ENCODE measurements around the gene PAK4.
A peak's percentile ranks its signal among the peaks of the same experiment; 100 is the strongest.

The PAK4 gene

DNA sequence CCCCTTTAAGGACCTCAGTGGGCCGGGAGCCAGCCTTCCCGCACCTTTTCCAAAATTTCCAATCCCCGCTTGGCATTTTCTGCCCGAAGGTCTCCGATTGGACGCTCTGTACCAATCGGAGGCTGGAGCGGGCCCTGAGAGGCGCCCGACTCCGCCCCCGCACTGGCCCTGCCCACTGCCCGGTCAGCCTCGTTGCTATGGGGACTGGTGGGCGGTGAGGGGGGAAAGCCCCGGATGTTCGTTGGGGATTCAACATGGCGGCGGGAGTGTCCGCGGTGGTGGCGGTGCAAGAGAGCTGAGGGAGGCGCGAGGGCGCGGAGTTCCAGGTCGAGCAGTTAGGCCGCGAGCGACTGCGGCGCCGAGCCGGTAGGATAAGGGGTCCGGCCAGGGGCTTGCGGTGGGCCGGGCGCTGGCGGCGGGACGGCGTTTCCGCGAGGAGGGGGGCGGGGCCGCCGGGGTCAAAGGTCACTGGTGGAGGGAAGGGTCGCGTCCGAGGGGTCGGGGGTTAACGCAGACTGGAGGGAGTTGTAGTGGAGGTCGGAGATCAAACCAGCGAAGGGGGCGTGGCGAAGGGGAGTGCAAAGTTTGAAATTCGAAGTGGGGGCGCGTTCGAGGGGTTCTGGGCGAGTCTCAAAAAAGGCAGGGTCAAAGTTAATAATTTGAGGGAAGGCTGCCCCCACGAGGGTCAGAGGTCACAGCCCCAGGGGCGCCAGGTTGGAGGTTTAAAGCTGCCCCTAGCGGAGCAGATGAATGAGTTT, at the start of gene PAK4:
Gene PAK4, plus strand, starts transcription at position 233 of the 758 bp plus-strand sequence. CDS start 43,768 bp downstream, outside the sequence.
- H3K36me3 ChIP-seq (ENCODE audit: insufficient read depth, insufficient read length, low read length): peaks cover 8% of the 10 kb centered on the region
- H3K4me3 ChIP-seq (ENCODE audit: insufficient read length, low read depth): peak within 1 kb of the TSS; percentile 67
- TF ChIP-seq YY1 (IDR thresholded peaks at IDR 0.05; ENCODE audit: insufficient read depth, insufficient read length): peak; percentile 69
- no peak for TF ChIP-seq SUZ12 (IDR thresholded peaks at IDR 0.05; ENCODE audit: extremely low read depth, insufficient read depth, insufficient read length)
- no peak for TF ChIP-seq ZNF274 (IDR thresholded peaks at IDR 0.05; ENCODE audit: low read depth, low read length)
- DNase-seq (ENCODE audit: low read depth, low spot score): peak; percentile 92
- peaks cover 10% of the 10 kb centered on the region for H3K4me1 ChIP-seq (ENCODE audit: insufficient read depth, insufficient read length)
- H3K9ac ChIP-seq (ENCODE audit: insufficient read length, low read depth): peak within 1 kb of the TSS; percentile 77
- H3K9me3 ChIP-seq (ENCODE audit: insufficient read depth, low read length): no peaks in the 10 kb centered on the region
- no peaks in the 10 kb centered on the region for H3K27me3 ChIP-seq (ENCODE audit: insufficient read depth, insufficient read length)

DNA sequence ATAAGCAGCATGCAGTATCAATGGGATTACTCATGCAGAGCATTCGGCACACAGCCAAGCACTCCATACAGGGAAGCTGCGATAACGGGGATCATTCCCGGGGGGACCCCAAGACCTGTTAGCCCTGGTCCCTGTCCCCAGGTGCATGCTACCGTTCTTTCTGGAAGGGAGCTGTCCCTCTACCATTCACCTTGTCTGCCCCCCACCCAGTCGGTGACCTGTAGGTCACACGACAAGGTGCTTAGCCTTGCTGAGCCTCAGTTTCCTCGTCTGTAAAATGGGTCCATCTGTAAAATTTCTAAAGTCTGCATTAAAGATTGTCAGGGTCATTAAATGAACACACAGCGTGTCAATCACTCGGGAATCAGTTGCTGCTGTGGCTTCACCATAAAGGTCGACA, 48.3 kb upstream of the PAK4 start:
- no peaks in the 10 kb centered on the region for H3K9me3 ChIP-seq (ENCODE audit: insufficient read depth, low read length)
- no peak overlapping the region for H3K9ac ChIP-seq (ENCODE audit: insufficient read length, low read depth)
- no peaks in the 10 kb centered on the region for H3K36me3 ChIP-seq (ENCODE audit: insufficient read depth, insufficient read length, low read length)
- peaks cover 3% of the 10 kb centered on the region for H3K27me3 ChIP-seq (ENCODE audit: insufficient read depth, insufficient read length)
- no peaks in the 10 kb centered on the region for H3K4me1 ChIP-seq (ENCODE audit: insufficient read depth, insufficient read length)
- TF ChIP-seq SUZ12 (IDR thresholded peaks at IDR 0.05; ENCODE audit: extremely low read depth, insufficient read depth, insufficient read length) (no peak), YY1 (IDR thresholded peaks at IDR 0.05; ENCODE audit: insufficient read depth, insufficient read length) (no peak), ZNF274 (IDR thresholded peaks at IDR 0.05; ENCODE audit: low read depth, low read length) (no peak)
- DNase-seq (ENCODE audit: low read depth, low spot score): no peak
- no peak overlapping the region for H3K4me3 ChIP-seq (ENCODE audit: insufficient read length, low read depth)

DNA sequence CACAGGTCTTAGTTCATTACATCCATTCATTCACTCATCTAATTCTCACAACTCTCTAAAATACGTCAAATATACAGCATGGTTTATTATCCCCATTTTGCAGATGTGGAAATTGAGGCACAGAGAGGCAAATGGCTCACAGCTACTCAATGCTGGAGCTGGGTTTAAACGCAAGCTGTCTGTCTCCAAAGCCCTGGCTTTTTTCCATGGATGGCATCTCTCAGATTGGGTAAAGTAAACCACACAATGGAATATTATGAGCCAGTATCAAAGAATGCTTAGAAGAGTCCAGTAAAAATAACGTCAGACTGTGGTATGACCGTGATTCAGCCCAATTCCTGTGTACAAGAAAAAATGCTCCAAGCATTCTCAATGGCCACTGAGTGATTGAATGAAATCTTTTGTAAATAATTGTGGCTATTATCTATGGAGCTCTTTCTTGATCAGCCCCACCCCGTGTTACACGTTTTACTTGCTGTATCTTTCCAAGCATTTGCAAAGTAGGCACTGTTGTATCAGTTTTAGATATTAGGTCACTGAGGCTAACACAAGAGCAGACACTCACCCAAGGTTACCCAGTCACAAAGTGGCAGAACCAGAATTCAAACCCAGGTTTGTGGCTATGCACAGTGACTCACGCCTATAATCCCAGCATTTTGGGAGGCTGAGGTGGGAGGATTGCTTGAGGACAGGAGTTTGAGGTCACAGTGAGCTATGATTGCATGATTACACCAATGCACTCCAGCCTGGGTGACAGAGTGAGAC, 47.0 kb upstream of the PAK4 start:
- DNase-seq (ENCODE audit: low read depth, low spot score): no peak
- H3K4me3 ChIP-seq (ENCODE audit: insufficient read length, low read depth): no peak overlapping the region
- no peaks in the 10 kb centered on the region for H3K4me1 ChIP-seq (ENCODE audit: insufficient read depth, insufficient read length)
- no peaks in the 10 kb centered on the region for H3K36me3 ChIP-seq (ENCODE audit: insufficient read depth, insufficient read length, low read length)
- no peaks in the 10 kb centered on the region for H3K9me3 ChIP-seq (ENCODE audit: insufficient read depth, low read length)
- H3K27me3 ChIP-seq (ENCODE audit: insufficient read depth, insufficient read length): peaks cover 16% of the 10 kb centered on the region
- no peak overlapping the region for H3K9ac ChIP-seq (ENCODE audit: insufficient read length, low read depth)
- TF ChIP-seq YY1 (IDR thresholded peaks at IDR 0.05; ENCODE audit: insufficient read depth, insufficient read length) (no peak), SUZ12 (IDR thresholded peaks at IDR 0.05; ENCODE audit: extremely low read depth, insufficient read depth, insufficient read length) (no peak), ZNF274 (IDR thresholded peaks at IDR 0.05; ENCODE audit: low read depth, low read length) (no peak)

DNA sequence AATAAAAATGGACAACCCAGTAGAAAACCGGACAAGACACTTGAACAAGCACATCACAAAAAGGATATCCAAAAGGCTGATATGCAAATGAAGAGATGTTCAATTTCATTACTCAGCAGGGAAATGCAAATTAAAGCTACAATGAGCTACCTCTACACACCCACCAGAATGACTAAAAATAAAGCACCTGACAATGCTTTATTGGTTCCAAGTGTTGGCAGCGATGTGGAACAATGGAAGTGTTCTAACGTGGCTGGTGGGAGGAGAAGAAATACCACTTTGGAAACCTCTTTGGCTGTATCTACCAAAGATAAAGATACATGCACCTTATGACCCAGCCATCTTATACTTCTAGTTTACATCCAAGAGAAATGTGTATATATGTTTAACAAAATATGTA, 45.2 kb upstream of the PAK4 start:
- H3K4me3 ChIP-seq (ENCODE audit: insufficient read length, low read depth): no peak overlapping the region
- H3K9ac ChIP-seq (ENCODE audit: insufficient read length, low read depth): no peak overlapping the region
- peaks cover 34% of the 10 kb centered on the region for H3K27me3 ChIP-seq (ENCODE audit: insufficient read depth, insufficient read length)
- no peaks in the 10 kb centered on the region for H3K4me1 ChIP-seq (ENCODE audit: insufficient read depth, insufficient read length)
- no peak for DNase-seq (ENCODE audit: low read depth, low spot score)
- TF ChIP-seq YY1 (IDR thresholded peaks at IDR 0.05; ENCODE audit: insufficient read depth, insufficient read length): no peak
- no peaks in the 10 kb centered on the region for H3K36me3 ChIP-seq (ENCODE audit: insufficient read depth, insufficient read length, low read length)
- no peaks in the 10 kb centered on the region for H3K9me3 ChIP-seq (ENCODE audit: insufficient read depth, low read length)

DNA sequence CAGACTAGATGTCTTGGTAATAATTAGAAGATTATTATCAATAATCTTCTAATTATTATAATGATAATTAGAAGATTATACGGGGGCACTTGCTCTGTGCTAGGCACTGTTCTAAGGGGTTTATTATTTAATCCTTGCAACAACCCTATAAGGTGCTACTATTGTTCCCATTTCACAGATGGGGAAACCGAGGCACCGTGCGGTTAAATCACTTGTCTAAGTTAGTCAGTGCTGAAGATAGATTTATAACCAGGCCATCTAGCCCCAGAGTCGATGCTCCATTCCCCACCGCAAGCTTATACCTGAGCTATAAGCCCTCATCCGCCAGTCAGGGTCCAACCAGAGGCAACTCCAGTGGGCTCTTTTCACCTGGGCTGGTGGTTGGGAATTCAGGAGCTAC, 43.4 kb upstream of the PAK4 start:
- Histone ChIP-seq H3K4me3 (ENCODE audit: insufficient read length, low read depth) (no peak overlapping the region), H3K36me3 (ENCODE audit: insufficient read depth, insufficient read length, low read length) (no peaks in the 10 kb centered on the region), H3K9ac (ENCODE audit: insufficient read length, low read depth) (no peak overlapping the region), H3K4me1 (ENCODE audit: insufficient read depth, insufficient read length) (no peaks in the 10 kb centered on the region), H3K27me3 (ENCODE audit: insufficient read depth, insufficient read length) (peaks cover 42% of the 10 kb centered on the region), H3K9me3 (ENCODE audit: insufficient read depth, low read length) (no peaks in the 10 kb centered on the region)
- TF ChIP-seq YY1 (IDR thresholded peaks at IDR 0.05; ENCODE audit: insufficient read depth, insufficient read length) (no peak), SUZ12 (IDR thresholded peaks at IDR 0.05; ENCODE audit: extremely low read depth, insufficient read depth, insufficient read length) (no peak), ZNF274 (IDR thresholded peaks at IDR 0.05; ENCODE audit: low read depth, low read length) (no peak)
- DNase-seq (ENCODE audit: low read depth, low spot score): no peak

DNA sequence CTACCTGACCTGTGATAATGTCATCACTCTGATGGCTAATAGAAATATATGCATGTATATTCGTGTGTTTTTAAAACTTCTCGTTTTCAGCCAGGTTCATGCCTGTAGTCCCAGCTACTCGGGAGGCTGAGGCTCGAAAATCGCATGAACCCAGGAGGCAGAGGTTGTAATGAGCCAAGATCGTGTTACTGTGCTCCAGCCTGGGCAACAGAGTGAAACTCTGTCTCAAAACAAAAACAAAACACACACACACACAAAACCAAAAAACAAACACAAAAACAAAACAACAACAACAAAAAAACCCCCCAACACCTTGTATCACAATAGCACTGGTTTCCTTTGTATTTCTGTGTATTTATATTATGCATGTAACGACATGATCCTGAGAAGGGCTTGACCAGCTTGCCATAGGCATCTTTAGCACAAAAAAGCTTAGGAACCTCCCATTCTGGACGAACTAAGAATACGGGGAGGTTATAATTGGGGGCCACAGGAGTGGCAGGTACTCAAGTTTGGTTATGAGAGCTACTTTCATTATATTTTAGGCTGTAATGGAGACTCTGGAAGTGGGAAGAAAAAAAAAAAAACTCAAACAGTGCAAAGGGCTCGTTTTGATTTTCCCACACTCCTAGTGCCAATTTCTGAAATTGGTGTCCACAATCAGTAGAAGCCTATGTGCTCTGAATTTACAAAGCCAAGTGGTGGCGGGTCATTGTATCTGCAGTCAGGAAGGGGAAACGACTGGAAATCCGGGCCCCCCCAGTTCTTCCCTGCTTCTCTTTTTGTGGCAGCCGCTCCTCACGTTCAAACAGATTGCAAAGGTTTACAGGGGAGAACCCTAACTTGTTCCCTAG, 42.6 kb upstream of the PAK4 start:
- no peaks in the 10 kb centered on the region for H3K9me3 ChIP-seq (ENCODE audit: insufficient read depth, low read length)
- no peaks in the 10 kb centered on the region for H3K36me3 ChIP-seq (ENCODE audit: insufficient read depth, insufficient read length, low read length)
- DNase-seq (ENCODE audit: low read depth, low spot score): no peak
- peaks cover 42% of the 10 kb centered on the region for H3K27me3 ChIP-seq (ENCODE audit: insufficient read depth, insufficient read length)
- H3K4me1 ChIP-seq (ENCODE audit: insufficient read depth, insufficient read length): no peaks in the 10 kb centered on the region
- TF ChIP-seq SUZ12 (IDR thresholded peaks at IDR 0.05; ENCODE audit: extremely low read depth, insufficient read depth, insufficient read length) (no peak), ZNF274 (IDR thresholded peaks at IDR 0.05; ENCODE audit: low read depth, low read length) (no peak), YY1 (IDR thresholded peaks at IDR 0.05; ENCODE audit: insufficient read depth, insufficient read length) (no peak)
- H3K9ac ChIP-seq (ENCODE audit: insufficient read length, low read depth): no peak overlapping the region
- H3K4me3 ChIP-seq (ENCODE audit: insufficient read length, low read depth): no peak overlapping the region
